D341Med (cell line): Measurements from ENCODE around the gene JAM3.
A peak's percentile ranks its signal among the peaks of the same experiment; 100 is the strongest.
"Not testable (repeated sequence)": the region's sequence is repeated elsewhere in the genome, so short reads cannot be mapped to it uniquely, and the experiment has no call there.

Source experiments
- DNase-seq: peaks from one replicate; pipeline ENCODE4 v3.0.0; 2012; ENCODE audit warnings: low spot score

Gene JAM3

GRCh38 chr11:134062265-134063123, 6.4 kb upstream of the JAM3 start:
- DNase-seq, result no peak

DNA sequence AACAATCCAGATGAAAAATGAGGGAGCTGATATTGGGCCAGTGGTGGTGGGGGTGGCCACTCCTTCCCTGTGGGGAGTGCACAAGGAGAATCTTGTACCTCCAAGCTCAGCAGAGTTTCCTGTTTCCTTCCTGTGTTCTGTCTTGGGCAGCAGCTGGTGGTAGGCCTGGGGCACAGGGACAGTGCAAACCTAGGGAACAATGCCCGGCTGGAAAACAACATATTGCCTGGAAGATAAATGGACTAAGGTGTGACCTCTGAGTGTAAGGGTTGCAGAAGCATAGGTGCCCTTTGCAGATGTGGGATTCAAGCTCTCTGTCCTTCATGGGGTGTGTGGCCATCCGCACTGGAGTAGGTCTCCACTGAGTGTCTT, 5.8 kb upstream of the JAM3 start:
- no peak for DNase-seq

DNA sequence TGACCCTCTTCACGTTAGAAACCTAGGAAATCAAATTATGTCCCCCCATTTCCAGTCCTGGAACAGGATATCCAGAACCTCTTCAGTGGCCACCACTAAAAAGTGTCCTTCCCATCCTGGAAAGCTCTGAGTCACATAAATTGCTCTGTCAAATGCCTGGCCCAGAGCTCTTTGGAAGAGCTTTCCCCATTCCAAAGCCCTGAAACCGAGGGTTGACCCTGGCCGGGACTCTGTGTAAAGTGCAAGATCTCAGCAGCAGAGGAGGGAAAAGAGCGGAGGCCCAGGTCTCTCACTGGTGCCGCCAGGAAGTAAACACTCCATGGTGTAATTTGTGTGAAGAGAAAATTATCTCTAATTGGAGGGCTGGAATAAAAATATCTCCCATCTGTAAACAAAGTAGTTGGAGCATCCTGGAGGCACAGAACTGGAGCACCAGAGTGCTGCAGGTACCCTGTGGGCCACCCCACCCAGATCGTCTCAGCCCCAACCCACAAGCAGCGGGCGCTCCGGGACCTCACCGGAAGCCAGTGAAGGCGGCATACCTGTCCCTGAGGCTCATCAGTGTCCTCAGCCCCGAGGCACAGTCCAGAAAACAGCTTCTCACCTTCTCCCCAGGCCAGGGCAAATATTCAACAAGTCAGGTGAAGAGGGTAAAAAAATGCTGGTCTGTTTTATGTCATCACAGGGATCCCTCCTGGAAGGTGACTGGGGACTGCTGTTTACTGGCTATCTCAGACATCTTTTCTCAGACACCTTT, 4.7 kb upstream of the JAM3 start:
- no peak for DNase-seq

- DNase-seq, result no peak
These were observed 3.5 kb upstream of the JAM3 start for GRCh38 chr11:134065381-134065780.

DNA sequence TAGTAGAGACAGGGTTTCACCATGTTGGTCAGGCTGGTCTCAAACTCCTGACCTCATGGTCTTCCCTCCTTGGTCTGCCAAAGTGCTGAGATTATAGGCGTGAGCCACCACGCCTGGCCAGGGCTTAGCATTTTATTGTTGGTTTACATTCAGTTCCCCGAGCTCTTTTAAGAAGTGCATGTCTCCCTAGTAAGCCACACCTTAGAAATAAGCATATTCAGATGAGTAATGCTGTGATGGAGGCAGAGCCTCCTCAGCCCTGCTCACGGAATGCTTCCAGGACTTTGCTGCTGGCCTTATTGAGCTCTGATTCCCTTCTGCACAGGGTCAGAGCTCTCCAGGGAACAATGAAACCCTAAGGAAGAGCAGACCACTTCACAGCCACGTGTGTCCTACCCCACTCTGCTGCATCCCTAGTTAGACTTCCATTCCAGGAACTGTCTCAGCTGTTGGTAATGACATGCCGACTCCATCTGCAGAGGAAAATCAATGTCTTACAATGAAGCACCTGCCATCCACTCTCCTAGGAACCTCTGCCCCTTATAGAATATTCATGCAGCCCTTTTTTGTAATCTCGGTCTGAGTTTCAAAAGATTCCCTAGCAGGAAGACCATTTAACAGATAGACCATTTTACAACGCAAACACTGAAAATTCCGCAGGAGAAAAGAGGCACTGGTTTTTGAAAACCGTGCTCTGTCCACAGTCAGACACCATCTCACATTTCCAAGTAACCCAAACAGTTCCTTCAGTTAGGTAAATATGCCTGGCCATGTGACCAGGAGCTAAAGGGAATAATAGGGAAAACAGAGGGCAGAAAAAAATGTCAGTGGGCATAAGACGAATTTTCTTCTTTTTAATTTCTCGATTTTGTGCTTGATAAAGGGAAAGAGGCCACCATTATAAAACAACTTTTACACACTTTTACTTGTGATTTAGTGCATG, 1.7 kb upstream of the JAM3 start:
- no peak for DNase-seq

- peak; percentile 59 for DNase-seq
These were observed 812 bp downstream of the JAM3 start for GRCh38 chr11:134069426-134070341.

GRCh38 chr11:134070342-134070845, 1.5 kb downstream of the JAM3 start:
- no peak for DNase-seq

DNA sequence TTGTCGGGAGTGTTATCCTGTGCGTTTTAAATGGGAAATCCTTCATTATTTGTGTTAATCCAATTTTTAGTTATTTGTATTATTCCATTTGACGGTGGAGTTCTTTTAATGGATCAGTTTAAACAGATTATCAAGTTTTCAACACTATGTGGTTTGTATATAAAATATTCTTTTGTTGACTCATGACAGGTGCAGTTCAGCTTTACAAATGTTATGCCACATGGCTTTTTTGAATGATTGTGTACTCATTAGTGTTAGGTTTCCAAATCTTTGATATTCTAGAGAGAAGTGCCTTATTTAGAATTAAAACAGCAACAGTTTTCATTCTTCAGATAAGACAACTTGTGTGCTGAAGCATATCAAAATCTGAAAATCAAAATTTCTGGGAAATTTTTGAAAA, 2.4 kb downstream of the JAM3 start:
- no peak for DNase-seq

GRCh38 chr11:134071766-134072402, 3.0 kb downstream of the JAM3 start:
- peak; percentile 35 for DNase-seq

GRCh38 chr11:134072844-134073243, 4.0 kb downstream of the JAM3 start:
- no peak for DNase-seq

- no peak for DNase-seq
These were observed 5.5 kb downstream of the JAM3 start for GRCh38 chr11:134074346-134074745.

GRCh38 chr11:134074766-134075165, 5.9 kb downstream of the JAM3 start:
- DNase-seq, result no peak

GRCh38 chr11:134079317-134079716, 10.4 kb downstream of the JAM3 start:
- no peak for DNase-seq

DNA sequence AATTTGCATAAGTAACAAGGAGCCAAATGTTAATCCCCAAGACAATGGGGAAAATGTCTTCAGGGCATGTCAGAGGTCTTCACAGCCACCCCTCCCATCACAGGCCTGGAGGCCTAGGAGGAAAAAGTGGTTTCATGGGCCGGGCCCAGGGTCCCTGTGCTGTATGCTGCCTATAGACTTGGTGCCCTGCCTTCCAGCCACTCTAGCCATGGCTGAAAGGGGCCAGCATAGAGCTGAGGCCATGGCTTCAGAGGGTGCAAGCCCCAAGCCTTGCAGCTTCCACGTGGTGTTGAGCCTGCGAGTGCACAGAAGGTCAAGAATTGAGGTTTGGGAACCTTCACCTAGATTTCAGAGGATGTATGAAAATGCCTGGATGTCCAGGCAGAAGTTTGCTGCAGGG, 12.4 kb downstream of the JAM3 start:
- DNase-seq, result not testable (repeated sequence)

DNA sequence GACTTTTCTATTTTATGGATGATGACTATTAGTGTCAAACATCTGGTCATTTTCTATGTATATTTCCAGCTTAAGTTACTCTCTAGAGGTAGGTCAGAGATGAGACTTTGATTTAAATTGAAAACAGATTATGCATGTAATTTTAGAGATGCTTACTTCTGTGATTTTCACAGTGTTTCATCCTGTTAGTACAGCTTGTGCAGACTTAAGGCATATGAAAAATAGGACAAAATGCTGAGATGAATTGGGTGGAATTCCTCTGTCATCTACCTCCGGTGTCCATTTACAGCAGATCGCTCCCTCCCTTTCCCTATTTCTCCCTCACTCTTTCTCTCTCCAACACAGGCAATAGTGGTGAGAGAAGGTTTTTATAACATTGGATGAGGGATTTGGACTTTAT, 14.1 kb downstream of the JAM3 start:
- DNase-seq, result no peak

DNA sequence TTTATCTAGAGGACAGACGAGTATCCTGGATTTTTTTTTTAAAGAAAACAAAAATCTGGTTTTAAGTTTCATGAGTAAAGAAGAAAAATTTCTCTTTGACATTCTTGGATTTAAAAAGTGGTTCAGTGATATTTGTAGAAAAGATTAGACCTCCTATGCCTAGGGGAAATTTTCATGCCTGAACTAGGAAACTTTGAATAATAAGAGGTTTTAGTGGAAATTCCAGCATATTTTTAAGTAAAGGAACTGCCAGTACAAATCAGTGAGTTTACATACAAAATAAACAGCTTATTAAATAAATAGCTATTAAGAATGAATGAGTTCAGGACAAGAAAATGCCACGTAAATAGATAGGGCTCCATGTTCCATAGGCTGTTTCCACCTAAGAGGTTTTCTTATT, 17.5 kb downstream of the JAM3 start:
- DNase-seq, result no peak

DNA sequence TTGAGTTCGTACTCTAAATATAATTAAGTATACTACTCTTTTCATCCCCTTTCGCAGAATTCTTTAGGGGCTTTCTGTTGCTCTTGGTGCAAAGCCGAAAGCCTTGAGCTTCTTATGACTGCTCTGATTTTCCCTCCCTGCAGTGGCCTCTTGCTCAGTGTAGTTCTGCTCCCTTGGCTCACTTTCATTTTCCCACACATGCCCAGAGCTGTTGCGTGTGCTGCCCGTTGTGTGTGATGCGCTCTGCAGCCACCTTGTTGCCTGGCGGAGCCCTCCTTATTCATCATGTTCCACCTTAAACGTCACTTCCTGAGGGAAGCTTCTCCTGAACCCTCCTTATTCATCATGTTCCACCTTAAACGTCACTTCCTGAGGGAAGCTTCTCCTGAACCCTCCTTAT, 23.1 kb downstream of the JAM3 start:
- DNase-seq, result not testable (repeated sequence)

DNA sequence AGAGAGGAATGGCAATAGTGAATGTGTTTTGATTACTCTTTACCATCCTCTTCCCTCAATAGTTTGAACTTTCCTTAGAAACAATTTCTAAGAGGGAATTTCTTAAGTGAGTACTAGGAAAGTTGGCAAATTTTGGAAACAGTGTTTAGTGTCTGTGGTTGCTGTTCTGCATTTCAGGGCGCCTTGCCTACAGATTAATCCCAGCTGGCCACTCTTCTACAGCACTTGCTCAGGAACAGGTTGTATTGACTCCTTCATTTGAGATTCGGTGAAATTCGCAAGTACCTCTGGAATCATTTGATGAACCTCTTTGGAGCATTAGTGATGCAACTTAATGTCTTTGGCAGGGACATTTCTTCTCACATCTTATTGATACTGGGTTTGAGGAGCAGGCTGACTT, 28.3 kb downstream of the JAM3 start:
- DNase-seq, result no peak

GRCh38 chr11:134098566-134099184, 29.8 kb downstream of the JAM3 start:
- peak; percentile 41 for DNase-seq

GRCh38 chr11:134100171-134100570, 31.3 kb downstream of the JAM3 start:
- peak; percentile 44 for DNase-seq
